ENCODE results near the gene FCRL1.

DNA sequence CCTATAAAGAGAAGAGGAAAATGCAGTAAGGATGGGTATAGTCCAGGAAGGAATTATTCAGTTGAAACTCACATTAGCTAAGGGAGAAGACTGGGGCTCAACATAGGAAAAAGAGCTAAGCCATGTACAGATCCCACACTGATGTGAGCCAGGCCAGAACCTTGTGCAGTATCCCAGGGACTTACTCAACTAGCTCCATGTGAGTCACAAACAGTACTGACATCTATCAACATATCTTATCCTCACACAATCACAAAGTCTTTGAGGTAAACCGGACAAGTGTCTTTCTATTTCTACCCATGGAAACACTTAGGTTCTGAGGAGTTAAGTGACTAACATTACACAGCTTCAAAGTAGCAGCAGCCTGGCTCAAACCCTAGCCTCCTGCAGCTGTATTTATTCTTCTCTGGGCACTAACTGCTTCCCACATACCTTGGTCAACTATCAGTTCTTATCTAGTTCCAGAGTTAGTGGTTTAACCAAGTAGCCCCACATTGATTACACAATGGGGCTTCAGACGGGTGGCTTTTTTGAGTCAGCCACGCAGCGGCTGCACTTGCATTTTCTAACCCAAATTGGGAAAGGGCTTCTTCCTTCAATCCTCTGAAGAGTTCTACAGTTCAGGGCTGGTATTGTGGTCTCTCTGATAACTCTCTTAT, 12.2 kb upstream of the FCRL1 start:
- no peak for TF ChIP-seq TCF12 (IDR thresholded peaks at IDR 0.05; ENCODE audit: low read depth)
- no peak for TF ChIP-seq RAD21 (IDR thresholded peaks at IDR 0.05; ENCODE audit: low read depth)
- TF ChIP-seq CEBPB (IDR thresholded peaks at IDR 0.05) = no peak
- TF ChIP-seq, protein P1, sequence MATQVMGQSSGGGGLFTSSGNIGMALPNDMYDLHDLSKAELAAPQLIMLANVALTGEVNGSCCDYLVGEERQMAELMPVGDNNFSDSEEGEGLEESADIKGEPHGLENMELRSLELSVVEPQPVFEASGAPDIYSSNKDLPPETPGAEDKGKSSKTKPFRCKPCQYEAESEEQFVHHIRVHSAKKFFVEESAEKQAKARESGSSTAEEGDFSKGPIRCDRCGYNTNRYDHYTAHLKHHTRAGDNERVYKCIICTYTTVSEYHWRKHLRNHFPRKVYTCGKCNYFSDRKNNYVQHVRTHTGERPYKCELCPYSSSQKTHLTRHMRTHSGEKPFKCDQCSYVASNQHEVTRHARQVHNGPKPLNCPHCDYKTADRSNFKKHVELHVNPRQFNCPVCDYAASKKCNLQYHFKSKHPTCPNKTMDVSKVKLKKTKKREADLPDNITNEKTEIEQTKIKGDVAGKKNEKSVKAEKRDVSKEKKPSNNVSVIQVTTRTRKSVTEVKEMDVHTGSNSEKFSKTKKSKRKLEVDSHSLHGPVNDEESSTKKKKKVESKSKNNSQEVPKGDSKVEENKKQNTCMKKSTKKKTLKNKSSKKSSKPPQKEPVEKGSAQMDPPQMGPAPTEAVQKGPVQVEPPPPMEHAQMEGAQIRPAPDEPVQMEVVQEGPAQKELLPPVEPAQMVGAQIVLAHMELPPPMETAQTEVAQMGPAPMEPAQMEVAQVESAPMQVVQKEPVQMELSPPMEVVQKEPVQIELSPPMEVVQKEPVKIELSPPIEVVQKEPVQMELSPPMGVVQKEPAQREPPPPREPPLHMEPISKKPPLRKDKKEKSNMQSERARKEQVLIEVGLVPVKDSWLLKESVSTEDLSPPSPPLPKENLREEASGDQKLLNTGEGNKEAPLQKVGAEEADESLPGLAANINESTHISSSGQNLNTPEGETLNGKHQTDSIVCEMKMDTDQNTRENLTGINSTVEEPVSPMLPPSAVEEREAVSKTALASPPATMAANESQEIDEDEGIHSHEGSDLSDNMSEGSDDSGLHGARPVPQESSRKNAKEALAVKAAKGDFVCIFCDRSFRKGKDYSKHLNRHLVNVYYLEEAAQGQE (IDR thresholded peaks at IDR 0.05; ENCODE audit: low read depth) = no peak
- TF ChIP-seq EP300 (IDR thresholded peaks at IDR 0.05; ENCODE audit: borderline replicate concordance) = no peak

Data from Ishikawa (cell line).